ENCODE data around the gene TMPRSS15. TPM values are rescaled to one million over a fixed set of nuclear protein-coding genes. Genes with fewer than 3 reads are reported as not detected.

The TMPRSS15 gene
- total RNA-seq, 1 donor from 2014 or later = not detected

DNA sequence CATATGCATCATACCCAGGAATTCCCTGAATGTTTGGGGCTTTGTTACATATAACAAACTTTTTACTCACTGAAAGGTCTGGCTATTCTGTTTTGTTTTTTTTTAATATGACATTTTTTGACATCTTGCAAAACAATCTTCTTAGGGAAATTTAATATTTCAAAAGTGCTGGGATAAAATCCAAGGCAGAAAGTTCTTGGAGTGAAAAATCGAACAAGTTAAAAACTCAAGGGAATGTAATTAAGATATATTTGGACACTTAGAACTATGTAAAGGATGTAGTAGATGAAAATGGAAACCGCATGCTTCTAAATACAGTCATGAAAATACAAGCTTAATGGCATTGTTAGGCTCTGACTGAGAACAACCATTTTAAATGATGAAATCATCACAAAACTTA is 150.4 kb downstream of the TMPRSS15 start:
- no peak overlapping the region for H3K4me3 ChIP-seq
- no peaks in the 10 kb centered on the region for H3K9me3 ChIP-seq
- H3K27ac ChIP-seq = no peak overlapping the region
- DNase-seq = no peak
- no peaks in the 10 kb centered on the region for H3K4me1 ChIP-seq
- H3K27me3 ChIP-seq = no peaks in the 10 kb centered on the region
- H3K36me3 ChIP-seq = no peaks in the 10 kb centered on the region
- TF ChIP-seq, protein P1, sequence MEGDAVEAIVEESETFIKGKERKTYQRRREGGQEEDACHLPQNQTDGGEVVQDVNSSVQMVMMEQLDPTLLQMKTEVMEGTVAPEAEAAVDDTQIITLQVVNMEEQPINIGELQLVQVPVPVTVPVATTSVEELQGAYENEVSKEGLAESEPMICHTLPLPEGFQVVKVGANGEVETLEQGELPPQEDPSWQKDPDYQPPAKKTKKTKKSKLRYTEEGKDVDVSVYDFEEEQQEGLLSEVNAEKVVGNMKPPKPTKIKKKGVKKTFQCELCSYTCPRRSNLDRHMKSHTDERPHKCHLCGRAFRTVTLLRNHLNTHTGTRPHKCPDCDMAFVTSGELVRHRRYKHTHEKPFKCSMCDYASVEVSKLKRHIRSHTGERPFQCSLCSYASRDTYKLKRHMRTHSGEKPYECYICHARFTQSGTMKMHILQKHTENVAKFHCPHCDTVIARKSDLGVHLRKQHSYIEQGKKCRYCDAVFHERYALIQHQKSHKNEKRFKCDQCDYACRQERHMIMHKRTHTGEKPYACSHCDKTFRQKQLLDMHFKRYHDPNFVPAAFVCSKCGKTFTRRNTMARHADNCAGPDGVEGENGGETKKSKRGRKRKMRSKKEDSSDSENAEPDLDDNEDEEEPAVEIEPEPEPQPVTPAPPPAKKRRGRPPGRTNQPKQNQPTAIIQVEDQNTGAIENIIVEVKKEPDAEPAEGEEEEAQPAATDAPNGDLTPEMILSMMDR (IDR thresholded peaks at IDR 0.05) = no peak
- intact Hi-C loops (cut with DNase I) = no loop called here
- no peak for ATAC-seq

DNA sequence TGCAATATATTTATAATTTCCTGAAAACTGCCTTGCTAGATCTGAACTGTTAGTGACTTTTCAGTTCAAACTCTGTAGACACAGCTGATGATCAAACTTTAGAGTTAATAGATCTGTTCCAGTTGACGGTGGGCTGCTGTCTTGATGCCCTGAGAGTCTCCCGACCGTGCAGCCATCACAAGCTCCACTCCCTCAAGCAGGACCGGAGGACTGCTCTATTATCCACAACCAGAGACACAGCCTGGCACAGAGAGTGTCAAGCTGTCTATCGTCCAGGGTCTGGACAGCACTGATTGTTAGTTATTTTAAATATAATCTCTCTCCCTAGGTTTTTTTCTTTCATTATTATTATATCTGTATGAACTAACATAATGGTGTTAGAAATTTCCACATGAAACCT is 150.9 kb downstream of the TMPRSS15 start:
- Histone ChIP-seq H3K4me1 (no peaks in the 10 kb centered on the region), H3K36me3 (no peaks in the 10 kb centered on the region), H3K4me3 (no peak overlapping the region), H3K27me3 (no peaks in the 10 kb centered on the region), H3K27ac (no peak overlapping the region), H3K9me3 (no peaks in the 10 kb centered on the region)
- DNase-seq (no peak), ATAC-seq (no peak)
- TF ChIP-seq, protein P1 (IDR thresholded peaks at IDR 0.05) = no peak
- intact Hi-C loops (cut with DNase I) = no loop called here

DNA sequence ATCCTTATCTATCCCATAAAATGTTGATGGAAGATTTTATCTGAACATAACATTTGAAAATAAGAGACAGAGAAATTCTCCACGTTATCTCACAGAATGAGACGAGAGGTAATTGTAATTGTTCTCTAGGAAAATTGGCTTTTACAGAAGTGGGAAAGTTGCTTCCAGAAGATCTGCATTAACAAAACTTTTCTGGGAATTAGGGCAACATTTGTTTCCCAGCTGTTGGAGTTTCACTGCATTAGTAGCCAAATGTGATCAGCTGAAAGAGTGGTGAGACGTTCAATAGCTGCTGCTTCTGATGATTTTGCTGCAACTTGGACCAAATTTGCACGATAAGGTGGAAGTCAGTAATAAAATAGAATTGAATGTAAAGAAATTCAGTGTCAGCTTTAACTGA is 151.3 kb downstream of the TMPRSS15 start:
- intact Hi-C loops (cut with DNase I) = no loop called here
- H3K4me1 ChIP-seq = no peaks in the 10 kb centered on the region
- H3K4me3 ChIP-seq = no peak overlapping the region
- no peaks in the 10 kb centered on the region for H3K9me3 ChIP-seq
- DNase-seq = no peak
- TF ChIP-seq, protein P1 (IDR thresholded peaks at IDR 0.05) = no peak
- no peak overlapping the region for H3K27ac ChIP-seq
- H3K36me3 ChIP-seq = no peaks in the 10 kb centered on the region
- no peaks in the 10 kb centered on the region for H3K27me3 ChIP-seq
- no peak for ATAC-seq

DNA sequence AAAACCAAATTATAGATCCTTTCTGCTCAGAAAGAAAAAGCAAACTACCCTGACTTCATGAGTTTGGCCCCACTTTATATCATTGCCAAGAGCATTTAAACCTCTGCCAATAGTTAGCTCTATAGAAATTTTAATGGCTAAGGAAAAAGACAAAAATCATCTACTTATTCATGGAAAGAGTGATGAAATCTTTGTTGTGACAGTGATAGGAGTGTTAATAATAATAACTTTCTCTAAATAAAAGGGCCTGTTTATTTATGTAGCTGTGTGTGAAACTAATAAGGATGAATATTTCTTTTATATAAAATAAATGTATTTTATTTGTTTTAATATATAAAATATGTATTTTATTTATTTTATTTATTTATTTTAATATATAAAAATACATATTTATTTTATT is 152.5 kb downstream of the TMPRSS15 start:
- no peak for ATAC-seq
- no peak overlapping the region for H3K27ac ChIP-seq
- TF ChIP-seq, protein P1 (IDR thresholded peaks at IDR 0.05) = no peak
- intact Hi-C loops (cut with DNase I) = no loop called here
- no peaks in the 10 kb centered on the region for H3K4me1 ChIP-seq
- H3K4me3 ChIP-seq = no peak overlapping the region
- no peaks in the 10 kb centered on the region for H3K36me3 ChIP-seq
- H3K9me3 ChIP-seq = no peaks in the 10 kb centered on the region
- H3K27me3 ChIP-seq = no peaks in the 10 kb centered on the region
- DNase-seq = no peak

DNA sequence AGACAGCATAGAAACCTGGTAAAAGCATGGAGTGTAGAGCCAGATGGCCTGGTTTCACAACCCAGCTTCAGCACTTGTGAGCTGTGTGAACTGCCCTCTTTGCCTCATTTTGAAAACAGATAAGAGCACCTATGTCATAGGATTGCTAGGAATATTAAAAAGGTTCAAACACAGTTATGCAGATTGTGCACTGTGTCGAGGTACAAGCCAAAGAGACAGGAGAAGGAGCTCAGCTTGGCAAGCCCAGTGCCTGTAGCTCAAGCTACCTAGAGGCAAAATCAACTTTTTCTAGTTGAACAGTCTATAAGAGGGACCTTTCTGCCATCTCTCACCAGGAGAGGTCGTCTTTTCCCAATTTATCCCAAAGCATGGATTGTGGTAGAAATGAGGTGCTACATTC is 153.9 kb downstream of the TMPRSS15 start:
- no peaks in the 10 kb centered on the region for H3K4me1 ChIP-seq
- no peak for DNase-seq
- ATAC-seq = no peak
- peaks cover 8% of the 10 kb centered on the region for H3K27me3 ChIP-seq
- H3K9me3 ChIP-seq = no peaks in the 10 kb centered on the region
- H3K4me3 ChIP-seq = no peak overlapping the region
- no peaks in the 10 kb centered on the region for H3K36me3 ChIP-seq
- TF ChIP-seq, protein P1 (IDR thresholded peaks at IDR 0.05) = no peak
- H3K27ac ChIP-seq = no peak overlapping the region
- intact Hi-C loops (cut with DNase I) = no loop called here

DNA sequence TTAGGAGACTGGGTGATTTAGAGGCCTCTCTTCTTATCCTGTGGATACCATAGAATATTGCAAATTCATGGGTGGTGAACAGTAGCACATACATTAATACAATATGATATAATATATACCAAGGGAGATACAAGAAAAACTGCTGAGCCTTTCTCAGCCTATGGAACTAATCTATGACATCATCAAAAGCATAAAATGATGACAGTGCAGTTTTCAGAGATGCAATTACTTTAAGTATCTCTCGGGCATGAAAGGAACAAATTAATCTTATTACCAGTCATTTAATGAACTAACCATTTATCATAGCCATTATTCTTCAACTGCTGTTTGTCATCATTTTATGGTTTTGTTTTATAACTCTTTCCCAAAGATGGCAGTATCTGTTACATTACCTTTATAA is 155.4 kb downstream of the TMPRSS15 start:
- Histone ChIP-seq H3K9me3 (no peaks in the 10 kb centered on the region), H3K27ac (no peak overlapping the region), H3K27me3 (peaks cover 23% of the 10 kb centered on the region), H3K4me1 (no peaks in the 10 kb centered on the region), H3K36me3 (no peaks in the 10 kb centered on the region), H3K4me3 (no peak overlapping the region)
- intact Hi-C loops (cut with DNase I) = no loop called here
- TF ChIP-seq, protein P1 (IDR thresholded peaks at IDR 0.05) = no peak
- DNase-seq (no peak), ATAC-seq (no peak)
